Testis (tissue), 2 donors: ENCODE data around the gene PEX3.

Experiments
- POLR2A ChIP-seq: fragments of 450-650 bp; IDR thresholded peaks from one replicate; pipeline ENCODE4 v1.6.1; 2017; ENCODE audit warnings: antibody characterized with exemption, mild to moderate bottlenecking, moderate library complexity
- TF ChIP-seq, protein P1 (sequence below), 3 experiments: fragments of 450-650 bp in 2 of 3; fragments of 200-600 bp in 1 of 3; sonication (generic) in 1 of 3; IDR thresholded peaks; one replicate each; pipeline ENCODE4 v1.5.1; 2016 to 2019; ENCODE audit warnings: antibody characterized with exemption in 3 of 3, mild to moderate bottlenecking in 2 of 3, moderate library complexity in 1 of 3

DNA sequence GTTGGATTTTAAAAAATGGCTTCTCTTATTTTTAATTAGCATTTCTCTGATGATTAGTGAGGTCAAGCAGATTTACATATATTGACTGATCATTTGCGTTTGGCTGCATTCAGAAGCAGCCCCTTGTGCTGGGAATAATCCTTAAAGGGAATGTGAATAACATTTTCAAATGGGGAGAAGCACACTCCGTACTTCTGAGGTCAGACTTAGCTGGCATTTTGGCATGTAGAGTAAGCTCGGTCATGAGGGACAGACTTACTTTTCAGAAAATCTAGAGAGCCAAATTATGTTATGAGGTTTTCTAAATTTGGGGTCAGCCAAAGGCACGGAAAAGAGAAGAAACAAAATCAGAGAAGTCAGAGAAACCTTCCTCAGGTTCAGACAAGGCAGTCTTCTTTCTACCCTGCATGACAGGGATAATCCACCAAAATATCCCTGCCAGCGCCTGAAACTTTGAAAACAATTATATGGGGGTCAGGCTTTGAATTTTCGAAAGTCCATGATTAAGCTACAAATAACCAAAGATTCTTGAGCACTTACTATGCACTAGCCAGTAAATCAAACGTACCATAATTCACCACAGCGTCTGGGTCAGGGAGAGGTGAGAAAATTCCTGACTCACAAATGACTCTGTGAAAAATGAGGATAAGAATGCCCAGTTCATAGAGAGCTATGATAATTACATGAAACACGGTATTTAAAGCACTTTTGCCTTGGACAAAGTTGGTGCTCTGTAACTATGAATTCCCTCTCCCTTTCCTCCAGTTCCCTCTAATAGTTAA is 45.0 kb upstream of the PEX3 start:
- TF ChIP-seq, protein P1, sequence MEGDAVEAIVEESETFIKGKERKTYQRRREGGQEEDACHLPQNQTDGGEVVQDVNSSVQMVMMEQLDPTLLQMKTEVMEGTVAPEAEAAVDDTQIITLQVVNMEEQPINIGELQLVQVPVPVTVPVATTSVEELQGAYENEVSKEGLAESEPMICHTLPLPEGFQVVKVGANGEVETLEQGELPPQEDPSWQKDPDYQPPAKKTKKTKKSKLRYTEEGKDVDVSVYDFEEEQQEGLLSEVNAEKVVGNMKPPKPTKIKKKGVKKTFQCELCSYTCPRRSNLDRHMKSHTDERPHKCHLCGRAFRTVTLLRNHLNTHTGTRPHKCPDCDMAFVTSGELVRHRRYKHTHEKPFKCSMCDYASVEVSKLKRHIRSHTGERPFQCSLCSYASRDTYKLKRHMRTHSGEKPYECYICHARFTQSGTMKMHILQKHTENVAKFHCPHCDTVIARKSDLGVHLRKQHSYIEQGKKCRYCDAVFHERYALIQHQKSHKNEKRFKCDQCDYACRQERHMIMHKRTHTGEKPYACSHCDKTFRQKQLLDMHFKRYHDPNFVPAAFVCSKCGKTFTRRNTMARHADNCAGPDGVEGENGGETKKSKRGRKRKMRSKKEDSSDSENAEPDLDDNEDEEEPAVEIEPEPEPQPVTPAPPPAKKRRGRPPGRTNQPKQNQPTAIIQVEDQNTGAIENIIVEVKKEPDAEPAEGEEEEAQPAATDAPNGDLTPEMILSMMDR (IDR thresholded peaks at IDR 0.05) = no peak
- TF ChIP-seq POLR2A = no peak
